Esophagus squamous epithelium (tissue), 4 donors: ENCODE data around the gene SLC4A7.
"Not testable (repeated sequence)": the region's sequence is repeated elsewhere in the genome, so short reads cannot be mapped to it uniquely, and the experiment has no call there.

Experiments used
- POLR2A ChIP-seq, 4 donors: fragments of 450-650 bp; IDR thresholded peaks; one replicate each; pipeline ENCODE4 v1.6.1; 2017; ENCODE audit warnings: antibody characterized with exemption in 4 of 4, mild to moderate bottlenecking in 4 of 4, moderate library complexity in 3 of 4
- TF ChIP-seq, protein P1 (sequence below), 6 experiments: fragments of 450-650 bp in 4 of 6; fragments of 200-600 bp in 2 of 6; sonication (generic) in 2 of 6; IDR thresholded peaks; one replicate each; pipeline ENCODE4 v1.5.1; 2016 to 2019; ENCODE audit warnings: antibody characterized with exemption in 6 of 6, mild to moderate bottlenecking in 4 of 6, moderate library complexity in 4 of 6

DNA sequence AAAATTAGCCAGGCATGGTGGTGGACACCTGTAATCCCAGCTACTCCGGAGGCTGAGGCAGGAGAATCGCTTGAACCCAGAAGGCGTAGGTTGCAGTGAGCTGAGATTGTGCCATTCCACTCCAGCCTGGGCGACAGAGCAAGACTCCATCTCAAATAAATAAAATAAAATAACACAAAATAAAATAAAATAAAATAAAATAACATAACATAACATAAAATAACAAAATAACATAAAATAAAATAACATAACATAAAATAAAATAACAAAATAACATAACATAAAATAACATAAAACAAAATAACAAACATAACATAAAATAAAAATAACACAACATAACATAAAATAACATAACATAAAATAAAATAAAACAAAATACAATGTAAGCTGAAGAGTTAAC is 45.8 kb downstream of the SLC4A7 start:
- TF ChIP-seq, protein P1, sequence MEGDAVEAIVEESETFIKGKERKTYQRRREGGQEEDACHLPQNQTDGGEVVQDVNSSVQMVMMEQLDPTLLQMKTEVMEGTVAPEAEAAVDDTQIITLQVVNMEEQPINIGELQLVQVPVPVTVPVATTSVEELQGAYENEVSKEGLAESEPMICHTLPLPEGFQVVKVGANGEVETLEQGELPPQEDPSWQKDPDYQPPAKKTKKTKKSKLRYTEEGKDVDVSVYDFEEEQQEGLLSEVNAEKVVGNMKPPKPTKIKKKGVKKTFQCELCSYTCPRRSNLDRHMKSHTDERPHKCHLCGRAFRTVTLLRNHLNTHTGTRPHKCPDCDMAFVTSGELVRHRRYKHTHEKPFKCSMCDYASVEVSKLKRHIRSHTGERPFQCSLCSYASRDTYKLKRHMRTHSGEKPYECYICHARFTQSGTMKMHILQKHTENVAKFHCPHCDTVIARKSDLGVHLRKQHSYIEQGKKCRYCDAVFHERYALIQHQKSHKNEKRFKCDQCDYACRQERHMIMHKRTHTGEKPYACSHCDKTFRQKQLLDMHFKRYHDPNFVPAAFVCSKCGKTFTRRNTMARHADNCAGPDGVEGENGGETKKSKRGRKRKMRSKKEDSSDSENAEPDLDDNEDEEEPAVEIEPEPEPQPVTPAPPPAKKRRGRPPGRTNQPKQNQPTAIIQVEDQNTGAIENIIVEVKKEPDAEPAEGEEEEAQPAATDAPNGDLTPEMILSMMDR (IDR thresholded peaks at IDR 0.05) = not testable (repeated sequence)
- not testable (repeated sequence) for TF ChIP-seq POLR2A (IDR thresholded peaks at IDR 0.05)
